ENCODE results near the gene BIRC2. TPM values are rescaled to one million over a fixed set of nuclear protein-coding genes. Genes with fewer than 3 reads are reported as not detected.

The BIRC2 gene
- total and polyA plus RNA-seq, 9 donors, result 23.7 to 57.8 (median 33.6) TPM

DNA sequence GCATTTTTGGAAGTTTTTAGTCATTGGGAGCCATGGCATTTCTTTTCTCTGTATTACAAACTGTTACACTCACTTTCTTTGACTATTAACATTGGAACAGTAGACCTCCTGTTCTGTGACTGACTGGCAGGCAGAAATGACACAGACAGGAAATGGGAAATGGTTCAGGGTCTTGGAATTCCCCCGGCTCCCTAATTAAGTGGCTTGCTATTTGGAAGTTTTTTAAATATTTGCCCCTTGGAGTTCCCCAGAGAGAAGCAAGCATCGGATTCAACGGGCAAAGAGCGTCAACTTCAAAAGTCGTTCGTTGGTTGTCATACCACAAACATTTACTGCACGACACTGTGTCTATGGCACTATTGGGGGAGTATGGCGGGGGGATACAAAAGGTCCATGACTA is 1.1 kb upstream of the BIRC2 start:
- TF ChIP-seq POLR2A (IDR thresholded peaks at IDR 0.05) (no peak), EP300 (IDR thresholded peaks at IDR 0.05) (no peak)
- TF ChIP-seq, protein P1, sequence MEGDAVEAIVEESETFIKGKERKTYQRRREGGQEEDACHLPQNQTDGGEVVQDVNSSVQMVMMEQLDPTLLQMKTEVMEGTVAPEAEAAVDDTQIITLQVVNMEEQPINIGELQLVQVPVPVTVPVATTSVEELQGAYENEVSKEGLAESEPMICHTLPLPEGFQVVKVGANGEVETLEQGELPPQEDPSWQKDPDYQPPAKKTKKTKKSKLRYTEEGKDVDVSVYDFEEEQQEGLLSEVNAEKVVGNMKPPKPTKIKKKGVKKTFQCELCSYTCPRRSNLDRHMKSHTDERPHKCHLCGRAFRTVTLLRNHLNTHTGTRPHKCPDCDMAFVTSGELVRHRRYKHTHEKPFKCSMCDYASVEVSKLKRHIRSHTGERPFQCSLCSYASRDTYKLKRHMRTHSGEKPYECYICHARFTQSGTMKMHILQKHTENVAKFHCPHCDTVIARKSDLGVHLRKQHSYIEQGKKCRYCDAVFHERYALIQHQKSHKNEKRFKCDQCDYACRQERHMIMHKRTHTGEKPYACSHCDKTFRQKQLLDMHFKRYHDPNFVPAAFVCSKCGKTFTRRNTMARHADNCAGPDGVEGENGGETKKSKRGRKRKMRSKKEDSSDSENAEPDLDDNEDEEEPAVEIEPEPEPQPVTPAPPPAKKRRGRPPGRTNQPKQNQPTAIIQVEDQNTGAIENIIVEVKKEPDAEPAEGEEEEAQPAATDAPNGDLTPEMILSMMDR (IDR thresholded peaks at IDR 0.05), result no peak
- no peaks in the 10 kb centered on the region for H3K27me3 ChIP-seq
- DNase-seq, result no peak

DNA sequence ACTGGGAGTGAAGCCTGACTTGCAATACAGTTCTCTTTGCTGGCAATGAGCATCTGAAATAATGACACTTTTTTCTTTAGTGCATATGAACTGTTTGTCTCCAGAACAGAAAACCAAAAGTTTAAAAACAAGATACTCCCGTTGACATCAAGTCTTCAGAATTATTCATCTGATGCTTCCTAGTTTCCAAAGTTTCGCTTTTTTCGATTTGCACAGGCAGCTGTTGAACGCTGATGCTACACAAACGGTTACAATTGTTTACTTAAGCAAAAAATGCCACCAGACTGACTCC is 612 bp upstream of the BIRC2 start:
- Histone ChIP-seq H3K4me1 (ENCODE audit: insufficient read depth) (peaks cover 2% of the 10 kb centered on the region), H3K27ac (peak overlapping the region; percentile 98 to 99), H3K9me3 (no peaks in the 10 kb centered on the region), H3K27me3 (no peaks in the 10 kb centered on the region), H3K36me3 (no peaks in the 10 kb centered on the region), H3K4me3 (peak overlapping the region; percentile 62)
- TF ChIP-seq, protein P1 (IDR thresholded peaks at IDR 0.05), result no peak
- no peak for TF ChIP-seq EP300 (IDR thresholded peaks at IDR 0.05)
- no peak for TF ChIP-seq POLR2A (IDR thresholded peaks at IDR 0.05)
- 0 to 1% (median 1%) methylated on average over 5 of the region's 5 CpGs for WGBS, 3 donors
- intact Hi-C loops (cut with DNase I), result loop anchor here (10.0 kb wide), 3 partner anchors 62 to 148 kb away; partner anchors contain the start of gene TMEM123 (in 1 of the 4)
- DNase-seq, result no peak

More for the DNA sequence above, 1.1 kb upstream of the BIRC2 start:
- Histone ChIP-seq H3K4me3 (peak overlapping the region; percentile 62), H3K9me3 (no peaks in the 10 kb centered on the region), H3K36me3 (no peaks in the 10 kb centered on the region), H3K27ac (peak overlapping the region in 1 of 2 donors; percentile 99), H3K4me1 (ENCODE audit: insufficient read depth) (peaks cover 2% of the 10 kb centered on the region)
- WGBS, 3 donors, result 17 to 26% (median 18%) methylated on average over 8 of the region's 8 CpGs
- intact Hi-C loops (cut with DNase I), result loop anchor here (10.0 kb wide), 3 partner anchors 61 to 149 kb away; partner anchors contain the start of gene TMEM123 (in 1 of the 4)

DNA sequence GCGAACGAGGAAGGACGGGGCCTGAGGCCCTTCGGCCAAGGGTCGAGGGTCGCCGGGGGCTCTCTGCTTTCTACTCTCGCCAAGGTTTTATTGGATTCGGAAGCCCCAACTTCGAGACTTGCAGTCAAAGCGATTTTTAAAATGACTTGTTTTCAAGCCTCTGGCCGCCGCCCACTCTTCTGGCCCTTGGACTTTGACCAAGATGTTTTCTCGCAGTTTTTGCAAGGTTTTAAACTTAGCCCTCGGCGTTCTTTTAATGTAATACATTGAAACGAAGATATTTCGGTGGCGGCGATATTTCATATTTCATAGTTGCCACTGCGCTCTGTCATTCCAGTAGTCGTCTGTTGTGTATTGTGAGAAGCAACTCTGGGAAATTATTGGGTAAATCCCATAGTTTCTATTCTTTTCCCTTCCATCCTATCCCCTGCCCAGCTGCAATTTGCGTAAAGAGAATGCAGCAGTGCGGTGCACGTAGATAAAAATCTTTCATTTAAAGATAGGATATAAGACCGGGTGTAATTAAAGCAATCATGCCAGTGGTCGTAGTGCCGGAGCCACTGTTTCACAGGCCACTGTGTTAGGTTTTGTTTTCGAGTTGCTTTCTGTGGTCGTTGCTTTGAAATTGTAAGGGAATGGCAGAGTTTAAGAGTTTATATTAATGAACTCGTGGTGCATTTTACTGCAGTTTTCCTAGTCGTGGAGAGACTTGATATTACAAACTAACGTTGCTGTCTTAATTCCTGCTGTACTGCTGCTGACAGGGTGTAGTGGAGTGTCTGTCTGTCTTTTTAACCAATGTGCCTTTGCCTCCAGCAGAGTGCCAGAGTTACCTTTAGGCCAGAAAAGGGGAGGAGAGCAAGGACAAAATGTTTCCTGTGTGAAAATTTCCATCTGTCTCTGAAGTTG is 702 bp downstream of the BIRC2 start:
- 0 to 1% (median 1%) methylated on average over 28 to 33 of the region's 33 CpGs for WGBS, 3 donors
- no peaks in the 10 kb centered on the region for H3K9me3 ChIP-seq
- peaks cover 2% of the 10 kb centered on the region for H3K4me1 ChIP-seq (ENCODE audit: insufficient read depth)
- intact Hi-C loops (cut with DNase I), result loop anchor here (10.0 kb wide), 3 partner anchors 63 to 147 kb away; partner anchors contain the start of gene TMEM123 (in 1 of the 4)
- H3K27me3 ChIP-seq, result no peaks in the 10 kb centered on the region
- DNase-seq, result peak in 1 of 5 donors; percentile 21
- H3K36me3 ChIP-seq, result no peaks in the 10 kb centered on the region
- peak overlapping the region; percentile 98 to 99 for H3K27ac ChIP-seq
- peak overlapping the region; percentile 62 for H3K4me3 ChIP-seq
- TF ChIP-seq, protein P1 (IDR thresholded peaks at IDR 0.05), result no peak
- no peak for TF ChIP-seq POLR2A (IDR thresholded peaks at IDR 0.05)
- no peak for TF ChIP-seq EP300 (IDR thresholded peaks at IDR 0.05)

DNA sequence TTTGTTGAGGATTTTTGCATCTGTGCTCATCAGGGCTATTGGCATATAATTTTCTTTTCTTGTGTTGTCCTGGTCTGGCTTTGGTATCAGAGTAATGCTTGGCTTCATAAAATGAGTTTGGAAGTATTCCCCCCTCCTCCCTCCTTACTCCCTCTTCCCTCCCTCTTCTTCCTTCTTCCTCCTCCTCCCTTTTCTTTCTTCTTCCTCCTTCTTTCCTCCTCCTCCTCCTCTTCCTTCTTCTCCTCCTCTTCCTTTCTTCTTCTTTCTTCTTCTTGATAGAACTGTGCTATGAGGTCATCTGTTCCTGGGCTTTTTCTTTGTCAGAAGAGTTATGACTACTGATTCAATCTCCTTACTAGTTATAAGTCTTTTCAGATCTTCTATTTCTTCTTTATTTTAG is 10.1 kb downstream of the BIRC2 start:
- DNase-seq, result no peak
- TF ChIP-seq POLR2A (IDR thresholded peaks at IDR 0.05), result no peak
- no peak for TF ChIP-seq EP300 (IDR thresholded peaks at IDR 0.05)
- TF ChIP-seq, protein P1 (IDR thresholded peaks at IDR 0.05), result no peak
- intact Hi-C loops (cut with DNase I), result no loop called here

More for the DNA sequence above, 10.1 kb downstream of the BIRC2 start:
- Histone ChIP-seq H3K4me3 (no peak overlapping the region), H3K27ac (no peak overlapping the region), H3K27me3 (no peaks in the 10 kb centered on the region), H3K9me3 (no peaks in the 10 kb centered on the region), H3K4me1 (ENCODE audit: insufficient read depth) (no peaks in the 10 kb centered on the region), H3K36me3 (no peaks in the 10 kb centered on the region)
